A673 (cell line): ENCODE results near the gene ADARB2. TPM values are rescaled to one million over a fixed set of nuclear protein-coding genes. Genes with fewer than 3 reads are reported as not detected.

Source experiments
- BruUV-seq: library from RNA; stranded (reverse); fragments of 400-500 nt; replicated peaks from 2 replicates; lab custom pipeline; 2021; lab: Mats Ljungman, UMichigan
- CTCF ChIA-PET: fragments of 300-600 bp; sonication (Branson Sonifier 250); formaldehyde crosslinking; loops from one replicate; lab custom pipeline; 2022; ENCODE audit warnings: antibody characterized with exemption; lab: Charles Lee
- POLR2A ChIA-PET: fragments of 300-600 bp; sonication (Branson Sonifier 250); formaldehyde crosslinking; loops from one replicate; lab custom pipeline; 2022; ENCODE audit warnings: antibody characterized with exemption; ENCODE audit not compliant: low non-redundant PET; lab: Charles Lee
- DNase-seq: peaks from one replicate; pipeline ENCODE4 v3.0.0-alpha.2; 2015; ENCODE audit warnings: low spot score
- H3K27ac ChIP-seq: fragments of 200-600 bp; sonication (generic); 2 replicates; pipeline ENCODE4 v1.5.1; 2016; ENCODE audit warnings: mixed run types, low read depth, mild to moderate bottlenecking, mixed read lengths, antibody characterized with exemption, low read length; ENCODE audit not compliant: poor library complexity, severe bottlenecking
- H3K27me3 ChIP-seq: fragments of 200-600 bp; sonication (generic); replicated peaks from 2 replicates; pipeline ENCODE4 v1.6.1; 2017; ENCODE audit warnings: mixed run types, low read depth, mild to moderate bottlenecking, mixed read lengths, antibody characterized with exemption, low read length; ENCODE audit not compliant: insufficient read depth, poor library complexity
- H3K36me3 ChIP-seq: fragments of 200-600 bp; sonication (generic); 2 replicates; pipeline ENCODE4 v1.6.1; 2016; ENCODE audit warnings: mixed run types, mild to moderate bottlenecking, mixed read lengths, antibody characterized with exemption, low read length; ENCODE audit not compliant: insufficient read depth, poor library complexity, severe bottlenecking
- H3K4me1 ChIP-seq: fragments of 200-600 bp; sonication (generic); 2 replicates; pipeline ENCODE4 v1.6.1; 2017; ENCODE audit warnings: mixed run types, mild to moderate bottlenecking, mixed read lengths, antibody characterized with exemption, low read length; ENCODE audit not compliant: insufficient read depth, poor library complexity, severe bottlenecking
- H3K4me3 ChIP-seq: fragments of 200-600 bp; sonication (generic); 2 replicates; pipeline ENCODE4 v1.5.1; 2016; ENCODE audit warnings: low read depth, mixed run types, mild to moderate bottlenecking, mixed read lengths, low read length; ENCODE audit not compliant: poor library complexity, severe bottlenecking
- H3K9me3 ChIP-seq: fragments of 200-600 bp; sonication (generic); 2 replicates; pipeline ENCODE4 v1.6.1; 2016; ENCODE audit warnings: mixed run types, low read depth, mild to moderate bottlenecking, mixed read lengths, antibody characterized with exemption, low read length; ENCODE audit not compliant: poor library complexity, severe bottlenecking
- CTCF ChIP-seq: fragments of 300-800, 200-600 bp; sonication (generic); conservative IDR thresholded peaks from 2 replicates; pipeline ENCODE4 v1.5.1; 2017; ENCODE audit warnings: low read depth, mild to moderate bottlenecking, antibody characterized with exemption, low read length, moderate library complexity, mixed read lengths
- EZH2 ChIP-seq: fragments of 200-600 bp; sonication (generic); IDR thresholded peaks from 2 replicates; pipeline ENCODE4 v1.6.1; 2017; ENCODE audit warnings: borderline replicate concordance, low read depth, mild to moderate bottlenecking, mixed read lengths, antibody characterized with exemption, low read length; ENCODE audit not compliant: poor library complexity, severe bottlenecking
- intact Hi-C: fragments of 100-400 bp; cut with micrococcal nuclease; formaldehyde crosslinking; loops from one replicate; pipeline ENCODE4 v1.10.0; 2022; ENCODE audit not compliant: unreplicated experiment
- total RNA-seq: library from RNA; stranded (reverse); gene quantifications from 2 replicates; pipeline ENCODE4 v1.2.3, GENCODE V29; 2021

Gene ADARB2
- total RNA-seq, 1 experiment from 2014 or later, result not detected

GRCh38 chr10:1483826-1484225, 253.5 kb downstream of the ADARB2 start:
- Histone ChIP-seq H3K36me3 (no peaks in the 10 kb centered on the region), H3K4me1 (no peaks in the 10 kb centered on the region), H3K9me3 (no peaks in the 10 kb centered on the region), H3K27ac (no peak overlapping the region), H3K27me3 (peaks cover 71% of the 10 kb centered on the region), H3K4me3 (no peak overlapping the region)
- intact Hi-C loops, result no loop called here
- TF ChIP-seq CTCF, result no peak
- no peak for TF ChIP-seq EZH2
- no peak for DNase-seq
- ChIA-PET CTCF (interaction anchor here (0.6 kb wide), 1 partner anchor 1495 kb away, joined by 5 read pairs; no protein-coding TSS in a partner anchor), POLR2A (no interaction called here)
- BruUV-seq, result no TSS peak

GRCh38 chr10:1483246-1483645, 254.1 kb downstream of the ADARB2 start:
- no peak for DNase-seq
- no peak for TF ChIP-seq CTCF
- TF ChIP-seq EZH2, result no peak
- Histone ChIP-seq H3K27me3 (peaks cover 75% of the 10 kb centered on the region), H3K9me3 (no peaks in the 10 kb centered on the region), H3K4me3 (no peak overlapping the region), H3K36me3 (no peaks in the 10 kb centered on the region), H3K27ac (no peak overlapping the region), H3K4me1 (no peaks in the 10 kb centered on the region)
- POLR2A ChIA-PET, result no interaction called here
- CTCF ChIA-PET, result interaction anchor here (0.6 kb wide), 1 partner anchor 1495 kb away, joined by 5 read pairs; no protein-coding TSS in a partner anchor
- intact Hi-C loops, result no loop called here
- BruUV-seq, result no TSS peak

GRCh38 chr10:1477578-1477977, 259.7 kb downstream of the ADARB2 start:
- DNase-seq, result no peak
- ChIA-PET CTCF (no interaction called here), POLR2A (no interaction called here)
- intact Hi-C loops, result no loop called here
- Histone ChIP-seq H3K27ac (no peak overlapping the region), H3K36me3 (no peaks in the 10 kb centered on the region), H3K4me3 (no peak overlapping the region), H3K9me3 (no peaks in the 10 kb centered on the region), H3K4me1 (no peaks in the 10 kb centered on the region), H3K27me3 (peaks cover 95% of the 10 kb centered on the region)
- TF ChIP-seq EZH2 (no peak), CTCF (no peak)
- BruUV-seq, result no TSS peak
